Astrocyte (in vitro differentiated cells and primary cell): Measurements from ENCODE around the gene PICALM.

Experiments
- CTCF ChIP-seq: IDR thresholded peaks from 2 replicates; pipeline ENCODE4 v1.5.1; 2011; ENCODE audit warnings: low read depth, mild to moderate bottlenecking, inconsistent platforms, low read length, moderate library complexity; ENCODE audit not compliant: insufficient read depth
- EZH2 ChIP-seq: IDR thresholded peaks from 2 replicates; pipeline ENCODE4 v1.6.1; 2012; ENCODE audit warnings: mild to moderate bottlenecking, low read length, inconsistent platforms; ENCODE audit not compliant: insufficient read depth

GRCh38 chr11:85977751-85978160 lies 91.1 kb downstream of the PICALM start:
- TF ChIP-seq CTCF, result no peak
- TF ChIP-seq EZH2, result no peak
